ENCODE measurements around the gene GLP2R.

GLP2R gene

DNA sequence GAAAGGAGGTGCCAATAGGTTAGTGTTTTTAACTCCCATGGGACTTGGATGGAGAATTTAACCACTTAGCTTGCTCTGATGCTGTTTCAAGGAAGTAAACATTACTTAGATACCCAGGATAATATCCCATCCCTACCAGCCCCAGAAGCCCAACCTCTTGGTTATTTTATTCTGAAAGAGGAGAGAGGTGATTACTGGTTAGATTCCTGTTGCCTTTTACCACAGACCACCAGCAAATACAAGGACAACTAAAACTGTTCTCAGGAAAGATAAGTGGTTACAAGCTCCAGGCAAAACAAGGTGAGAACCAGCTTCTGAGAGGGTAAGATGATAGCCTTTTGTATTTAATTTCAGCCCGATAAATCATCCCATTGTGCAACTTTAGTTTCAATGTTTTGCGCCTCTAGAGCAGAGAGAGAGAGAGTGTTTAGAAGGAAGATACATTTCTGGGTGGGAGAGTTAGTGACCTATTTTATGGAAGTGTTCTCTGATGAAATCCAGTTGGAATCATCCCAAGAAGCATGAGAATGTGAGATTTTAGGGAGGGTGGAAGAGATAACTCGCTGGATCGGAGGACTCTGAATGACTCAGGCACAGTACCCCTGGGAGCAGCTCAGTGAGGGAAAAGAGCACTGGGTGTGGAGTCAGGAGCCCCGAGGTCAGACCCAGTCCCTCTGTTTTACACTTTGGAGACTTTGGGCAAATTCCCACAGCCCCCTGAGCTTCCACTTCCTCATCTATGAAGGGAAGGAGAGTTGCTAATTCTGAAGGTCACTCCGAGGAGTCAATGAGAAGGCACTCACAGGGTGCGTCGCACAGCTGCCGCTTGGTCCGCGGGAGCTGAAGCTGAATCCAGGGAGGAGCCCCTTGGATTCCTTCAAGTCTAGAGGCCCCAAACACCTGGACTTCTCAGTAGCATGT is 12.1 kb downstream of the GLP2R start:
- H3K4me3 ChIP-seq (ENCODE audit: low read length), result peak overlapping the region; percentile 5

DNA sequence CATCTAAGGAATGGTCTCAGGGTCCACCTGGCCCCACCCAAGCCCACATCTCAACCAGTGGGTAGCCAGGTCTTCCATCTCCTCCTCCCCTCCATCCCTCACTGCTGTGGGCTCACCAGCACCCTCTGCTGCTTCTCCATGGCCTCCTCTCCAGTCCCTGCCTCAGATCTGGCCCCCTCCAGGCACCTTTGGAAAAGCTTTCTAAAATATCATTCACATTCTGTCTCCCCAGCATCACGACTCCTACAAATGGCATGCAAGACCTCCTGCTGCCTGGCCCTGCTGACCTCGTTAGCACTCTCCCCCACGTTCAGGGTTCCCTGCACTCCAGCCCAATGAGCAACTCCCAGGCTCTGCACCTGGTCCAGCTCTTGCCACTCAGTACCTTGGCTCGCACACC is 13.7 kb downstream of the GLP2R start:
- Histone ChIP-seq H3K4me2 (ENCODE audit: low read length) (no peak overlapping the region), H3K4me1 (ENCODE audit: control insufficient read depth, insufficient read depth, low read length) (peaks cover 46% of the 10 kb centered on the region), H3K9me3 (replicated peaks; ENCODE audit: low read length) (no peaks in the 10 kb centered on the region), H3K9ac (ENCODE audit: low read depth, low read length) (no peak overlapping the region), H3K4me3 (ENCODE audit: low read length) (no peak overlapping the region), H3K36me3 (ENCODE audit: insufficient read depth, low read length) (no peaks in the 10 kb centered on the region), H3K27me3 (ENCODE audit: control insufficient read depth, insufficient read depth, low read length) (no peaks in the 10 kb centered on the region)

More for the DNA sequence above, 12.1 kb downstream of the GLP2R start:
- Histone ChIP-seq H3K36me3 (ENCODE audit: insufficient read depth, low read length) (no peaks in the 10 kb centered on the region), H3K4me2 (ENCODE audit: low read length) (peak overlapping the region; percentile 59), H3K27me3 (ENCODE audit: control insufficient read depth, insufficient read depth, low read length) (no peaks in the 10 kb centered on the region), H3K9me3 (replicated peaks; ENCODE audit: low read length) (no peaks in the 10 kb centered on the region), H3K4me1 (ENCODE audit: control insufficient read depth, insufficient read depth, low read length) (peaks cover 44% of the 10 kb centered on the region), H3K9ac (ENCODE audit: low read depth, low read length) (peak overlapping the region; percentile 50)

- Histone ChIP-seq H3K4me1 (ENCODE audit: control insufficient read depth, insufficient read depth, low read length) (peaks cover 30% of the 10 kb centered on the region), H3K9me3 (replicated peaks; ENCODE audit: low read length) (no peaks in the 10 kb centered on the region), H3K9ac (ENCODE audit: low read depth, low read length) (peak overlapping the region; percentile 19), H3K4me2 (ENCODE audit: low read length) (peak overlapping the region; percentile 55), H3K27me3 (ENCODE audit: control insufficient read depth, insufficient read depth, low read length) (no peaks in the 10 kb centered on the region), H3K4me3 (ENCODE audit: low read length) (no peak overlapping the region), H3K36me3 (ENCODE audit: insufficient read depth, low read length) (no peaks in the 10 kb centered on the region)
Measured at GRCh38 chr17:9842057-9842758, 16.5 kb downstream of the GLP2R start.

DNA sequence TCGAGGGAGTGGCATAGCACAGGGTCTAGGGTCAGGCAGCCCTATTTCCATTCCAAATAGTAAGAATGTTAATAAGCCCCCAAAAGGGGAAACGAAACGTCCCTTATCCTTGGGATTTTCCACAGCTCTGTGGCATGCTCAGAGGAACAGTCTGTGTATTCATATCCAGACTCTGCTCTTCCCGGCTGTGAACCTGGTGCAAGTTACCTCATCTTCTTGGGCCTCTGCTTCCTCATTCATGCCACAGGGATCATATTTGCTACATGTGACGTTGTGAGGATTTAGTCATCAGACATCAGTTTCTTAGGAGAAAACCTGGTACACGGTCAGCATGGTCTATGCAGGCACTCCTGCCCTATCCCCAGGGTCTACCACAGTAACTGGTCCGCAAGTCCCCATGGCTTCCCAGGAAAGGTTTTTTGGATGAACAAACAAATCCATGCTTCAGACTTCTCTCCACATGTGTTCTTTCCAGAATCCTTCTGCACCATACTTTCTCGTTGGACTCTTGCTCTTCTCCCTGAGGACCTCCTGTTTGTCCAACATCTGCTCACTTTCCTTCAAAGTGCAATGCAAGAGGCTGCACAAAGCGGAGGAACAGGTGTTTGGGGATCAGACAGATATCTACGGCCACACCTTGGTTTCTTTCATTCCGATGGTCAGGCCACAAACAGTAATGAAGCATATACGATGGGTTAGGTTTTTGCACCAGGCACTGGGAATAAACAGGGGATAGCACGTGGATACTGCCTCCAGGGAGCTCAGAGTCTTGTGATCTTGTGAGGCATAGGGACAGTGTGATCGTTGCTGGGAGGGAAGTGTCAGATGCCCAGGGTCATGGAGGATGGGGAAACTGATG is 17.7 kb downstream of the GLP2R start:
- peaks cover 18% of the 10 kb centered on the region for H3K4me1 ChIP-seq (ENCODE audit: control insufficient read depth, insufficient read depth, low read length)
- no peaks in the 10 kb centered on the region for H3K36me3 ChIP-seq (ENCODE audit: insufficient read depth, low read length)
- H3K4me3 ChIP-seq (ENCODE audit: low read length), result no peak overlapping the region
- H3K9ac ChIP-seq (ENCODE audit: low read depth, low read length), result no peak overlapping the region
- H3K4me2 ChIP-seq (ENCODE audit: low read length), result no peak overlapping the region
- no peaks in the 10 kb centered on the region for H3K27me3 ChIP-seq (ENCODE audit: control insufficient read depth, insufficient read depth, low read length)
- H3K9me3 ChIP-seq (replicated peaks; ENCODE audit: low read length), result no peaks in the 10 kb centered on the region

DNA sequence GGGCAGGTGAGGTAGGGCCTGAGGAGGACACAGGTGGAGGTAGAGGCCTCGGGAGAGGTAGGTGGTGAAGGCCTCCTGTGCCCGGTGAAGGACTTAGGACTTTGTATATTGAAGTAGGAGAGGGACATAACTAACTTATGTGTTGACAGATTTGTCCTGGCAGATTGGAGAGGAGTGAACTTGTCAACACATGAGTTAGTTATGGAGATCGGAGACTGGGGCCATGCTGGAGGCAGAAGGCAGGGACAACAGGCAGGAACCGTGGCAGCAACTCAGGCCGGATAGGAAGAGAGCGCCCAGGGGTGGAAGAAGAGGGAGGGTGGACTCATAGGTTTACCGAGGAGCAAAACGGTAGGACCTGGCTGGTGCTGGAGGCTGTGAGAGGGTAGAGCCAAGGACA is 18.4 kb downstream of the GLP2R start:
- Histone ChIP-seq H3K4me3 (ENCODE audit: low read length) (no peak overlapping the region), H3K36me3 (ENCODE audit: insufficient read depth, low read length) (no peaks in the 10 kb centered on the region), H3K27me3 (ENCODE audit: control insufficient read depth, insufficient read depth, low read length) (no peaks in the 10 kb centered on the region), H3K9me3 (replicated peaks; ENCODE audit: low read length) (no peaks in the 10 kb centered on the region), H3K4me1 (ENCODE audit: control insufficient read depth, insufficient read depth, low read length) (peaks cover 15% of the 10 kb centered on the region), H3K4me2 (ENCODE audit: low read length) (no peak overlapping the region), H3K9ac (ENCODE audit: low read depth, low read length) (no peak overlapping the region)

- Histone ChIP-seq H3K4me3 (ENCODE audit: low read length) (no peak overlapping the region), H3K27me3 (ENCODE audit: control insufficient read depth, insufficient read depth, low read length) (no peaks in the 10 kb centered on the region), H3K4me1 (ENCODE audit: control insufficient read depth, insufficient read depth, low read length) (peaks cover 15% of the 10 kb centered on the region), H3K9me3 (replicated peaks; ENCODE audit: low read length) (no peaks in the 10 kb centered on the region), H3K36me3 (ENCODE audit: insufficient read depth, low read length) (no peaks in the 10 kb centered on the region), H3K4me2 (ENCODE audit: low read length) (no peak overlapping the region), H3K9ac (ENCODE audit: low read depth, low read length) (no peak overlapping the region)
Measured at GRCh38 chr17:9845306-9845705, 19.6 kb downstream of the GLP2R start.

DNA sequence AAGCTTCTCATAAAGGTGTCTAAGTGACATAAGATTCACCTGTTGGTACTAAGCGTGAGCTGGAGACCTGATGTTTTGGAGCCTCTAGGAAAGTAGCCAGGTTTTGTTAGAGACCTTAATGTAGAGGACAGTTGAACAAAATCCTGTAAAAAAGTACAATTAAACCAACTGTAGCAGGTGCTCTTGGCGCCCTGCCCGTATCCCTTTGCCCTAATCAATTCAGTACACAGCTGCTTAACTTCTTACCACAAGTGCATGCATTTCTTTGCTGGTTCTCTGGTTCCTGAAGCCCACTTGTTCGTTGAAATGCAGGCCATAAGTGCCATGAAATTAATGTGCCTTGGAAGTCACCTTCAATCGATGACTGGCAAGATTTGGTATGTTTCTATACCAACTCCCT is 24.4 kb downstream of the GLP2R start:
- Histone ChIP-seq H3K9me3 (replicated peaks; ENCODE audit: low read length) (no peaks in the 10 kb centered on the region), H3K4me1 (ENCODE audit: control insufficient read depth, insufficient read depth, low read length) (no peaks in the 10 kb centered on the region), H3K9ac (ENCODE audit: low read depth, low read length) (no peak overlapping the region), H3K4me3 (ENCODE audit: low read length) (no peak overlapping the region), H3K27me3 (ENCODE audit: control insufficient read depth, insufficient read depth, low read length) (no peaks in the 10 kb centered on the region), H3K4me2 (ENCODE audit: low read length) (no peak overlapping the region), H3K36me3 (ENCODE audit: insufficient read depth, low read length) (no peaks in the 10 kb centered on the region)

DNA sequence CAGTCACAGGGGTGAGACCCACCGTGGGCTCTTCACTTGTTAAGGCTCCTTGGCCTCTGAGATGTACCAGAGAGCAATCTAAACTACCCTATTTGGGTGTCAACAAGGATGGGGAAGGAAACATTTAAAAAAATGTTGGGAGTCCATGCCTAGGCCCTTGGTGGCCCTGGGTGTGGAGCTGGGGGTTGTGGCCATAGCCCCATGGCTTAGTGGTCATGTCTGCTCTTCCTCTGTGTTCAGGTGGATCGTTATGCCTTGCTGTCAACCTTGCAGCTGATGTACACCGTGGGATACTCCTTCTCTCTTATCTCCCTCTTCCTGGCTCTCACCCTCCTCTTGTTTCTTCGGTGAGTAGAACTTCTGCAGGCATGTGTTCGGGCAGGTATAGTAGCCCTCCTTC is 28.5 kb downstream of the GLP2R start:
- Histone ChIP-seq H3K4me3 (ENCODE audit: low read length) (no peak overlapping the region), H3K4me1 (ENCODE audit: control insufficient read depth, insufficient read depth, low read length) (no peaks in the 10 kb centered on the region), H3K9me3 (replicated peaks; ENCODE audit: low read length) (no peaks in the 10 kb centered on the region), H3K4me2 (ENCODE audit: low read length) (no peak overlapping the region), H3K36me3 (ENCODE audit: insufficient read depth, low read length) (no peaks in the 10 kb centered on the region), H3K27me3 (ENCODE audit: control insufficient read depth, insufficient read depth, low read length) (no peaks in the 10 kb centered on the region), H3K9ac (ENCODE audit: low read depth, low read length) (no peak overlapping the region)

DNA sequence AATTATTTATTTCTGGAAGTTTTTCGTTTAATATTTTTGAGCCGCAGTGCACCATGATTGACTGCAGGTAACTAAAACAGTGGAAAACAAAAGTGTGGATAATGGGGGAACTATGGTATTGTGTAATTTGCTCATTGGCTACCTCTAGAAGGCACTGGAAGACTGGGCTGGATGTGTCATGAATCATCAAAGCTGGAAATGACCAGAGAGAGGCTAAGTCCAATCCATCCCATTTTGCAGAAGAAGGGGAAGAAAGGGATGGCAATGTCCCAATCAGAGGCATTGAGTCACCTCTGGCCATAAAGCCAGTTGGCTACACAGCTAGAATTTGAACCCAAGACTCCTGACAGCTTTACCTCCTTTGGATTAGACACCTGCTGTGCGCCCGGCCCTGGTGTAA is 29.3 kb downstream of the GLP2R start:
- H3K27me3 ChIP-seq (ENCODE audit: control insufficient read depth, insufficient read depth, low read length), result no peaks in the 10 kb centered on the region
- no peak overlapping the region for H3K4me2 ChIP-seq (ENCODE audit: low read length)
- H3K9me3 ChIP-seq (replicated peaks; ENCODE audit: low read length), result no peaks in the 10 kb centered on the region
- no peaks in the 10 kb centered on the region for H3K4me1 ChIP-seq (ENCODE audit: control insufficient read depth, insufficient read depth, low read length)
- no peak overlapping the region for H3K9ac ChIP-seq (ENCODE audit: low read depth, low read length)
- H3K4me3 ChIP-seq (ENCODE audit: low read length), result no peak overlapping the region
- no peaks in the 10 kb centered on the region for H3K36me3 ChIP-seq (ENCODE audit: insufficient read depth, low read length)

- no peaks in the 10 kb centered on the region for H3K27me3 ChIP-seq (ENCODE audit: control insufficient read depth, insufficient read depth, low read length)
- no peak overlapping the region for H3K9ac ChIP-seq (ENCODE audit: low read depth, low read length)
- H3K4me2 ChIP-seq (ENCODE audit: low read length), result no peak overlapping the region
- no peaks in the 10 kb centered on the region for H3K36me3 ChIP-seq (ENCODE audit: insufficient read depth, low read length)
- H3K9me3 ChIP-seq (replicated peaks; ENCODE audit: low read length), result no peaks in the 10 kb centered on the region
- H3K4me1 ChIP-seq (ENCODE audit: control insufficient read depth, insufficient read depth, low read length), result no peaks in the 10 kb centered on the region
- H3K4me3 ChIP-seq (ENCODE audit: low read length), result no peak overlapping the region
Measured at GRCh38 chr17:9859781-9860180, 34.1 kb downstream of the GLP2R start.

DNA sequence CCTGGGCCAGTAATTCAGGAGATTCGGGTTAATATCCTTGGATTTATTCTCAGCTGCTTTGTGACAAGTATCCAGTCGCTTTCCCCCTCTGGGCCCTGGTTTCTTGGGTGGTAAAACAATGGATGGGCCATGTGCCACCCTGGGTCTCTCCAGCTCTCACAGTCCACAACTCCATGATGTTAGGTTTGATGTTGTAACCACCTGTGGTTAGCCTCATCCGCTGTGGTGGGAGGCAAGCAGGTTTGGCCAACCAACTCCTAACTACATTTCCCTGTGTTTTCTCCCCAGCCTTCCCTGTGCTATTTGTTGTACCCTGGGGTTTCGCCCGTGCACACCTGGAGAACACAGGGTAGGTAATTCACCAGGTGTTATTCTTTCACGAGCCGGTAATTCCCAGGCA is 35.1 kb downstream of the GLP2R start:
- no peaks in the 10 kb centered on the region for H3K36me3 ChIP-seq (ENCODE audit: insufficient read depth, low read length)
- H3K9ac ChIP-seq (ENCODE audit: low read depth, low read length), result no peak overlapping the region
- no peaks in the 10 kb centered on the region for H3K9me3 ChIP-seq (replicated peaks; ENCODE audit: low read length)
- no peak overlapping the region for H3K4me3 ChIP-seq (ENCODE audit: low read length)
- no peaks in the 10 kb centered on the region for H3K4me1 ChIP-seq (ENCODE audit: control insufficient read depth, insufficient read depth, low read length)
- no peak overlapping the region for H3K4me2 ChIP-seq (ENCODE audit: low read length)
- no peaks in the 10 kb centered on the region for H3K27me3 ChIP-seq (ENCODE audit: control insufficient read depth, insufficient read depth, low read length)

All from skeletal muscle satellite cell (primary cell).